ENCODE results near the gene RNU2-63P.
"Not testable (repeated sequence)": the region's sequence is repeated elsewhere in the genome, so short reads cannot be mapped to it uniquely, and the experiment has no call there.

Gene RNU2-63P

GRCh38 chr2:88016086-88016959 is at the start of gene RNU2-63P:
Gene RNU2-63P, minus strand, starts transcription at chr2:88016547.
- FAIRE-seq = no peak

- FAIRE-seq = no peak
Measured at GRCh38 chr2:88061295-88061694, 44.9 kb upstream of the RNU2-63P start.

GRCh38 chr2:88060907-88061275 is 44.5 kb upstream of the RNU2-63P start:
- no peak for FAIRE-seq

GRCh38 chr2:88059979-88060906 is 43.9 kb upstream of the RNU2-63P start:
- no peak for FAIRE-seq

- FAIRE-seq = no peak
Measured at GRCh38 chr2:88058191-88058590, 41.8 kb upstream of the RNU2-63P start.

GRCh38 chr2:88057437-88057844 is 41.1 kb upstream of the RNU2-63P start:
- FAIRE-seq = no peak

GRCh38 chr2:88055371-88056128 is 39.2 kb upstream of the RNU2-63P start, which contains the start of gene KRCC1:
Gene KRCC1, minus strand, starts transcription at chr2:88055783. Its CDS starts 27,220 bp downstream, at chr2:88028563.
- FAIRE-seq = no peak

GRCh38 chr2:88054782-88055370 is 38.5 kb upstream of the RNU2-63P start:
- no peak for FAIRE-seq

- no peak for FAIRE-seq
Measured at GRCh38 chr2:88053934-88054781, 37.8 kb upstream of the RNU2-63P start.

- FAIRE-seq = no peak
Measured at GRCh38 chr2:88053296-88053695, 36.9 kb upstream of the RNU2-63P start.

- no peak for FAIRE-seq
Measured at GRCh38 chr2:88051792-88052191, 35.4 kb upstream of the RNU2-63P start.

- FAIRE-seq = no peak
Measured at GRCh38 chr2:88049622-88050021, 33.3 kb upstream of the RNU2-63P start.

- FAIRE-seq = no peak
Measured at GRCh38 chr2:88048541-88048940, 32.2 kb upstream of the RNU2-63P start.

GRCh38 chr2:88045561-88045960 is 29.2 kb upstream of the RNU2-63P start:
- not testable (repeated sequence) for FAIRE-seq

GRCh38 chr2:88042476-88042875 is 26.1 kb upstream of the RNU2-63P start:
- FAIRE-seq = no peak

- FAIRE-seq = no peak
Measured at GRCh38 chr2:88038263-88039105, 22.1 kb upstream of the RNU2-63P start.

GRCh38 chr2:88036606-88037005 is 20.3 kb upstream of the RNU2-63P start:
- no peak for FAIRE-seq

- no peak for FAIRE-seq
Measured at GRCh38 chr2:88036182-88036581, 19.8 kb upstream of the RNU2-63P start.

GRCh38 chr2:88032070-88032702 is 15.8 kb upstream of the RNU2-63P start:
- no peak for FAIRE-seq

- no peak for FAIRE-seq
Measured at GRCh38 chr2:88028931-88029330, 12.6 kb upstream of the RNU2-63P start.

All from colon (tissue), 2 donors.